Stimulated activated naive CD8-positive, alpha-beta T cell treated with anti-CD3 and anti-CD28 coated beads, Interleukin-15, amount 100 ng/mL, for 72 hours (primary cell): Measurements from ENCODE around the gene LINC00237.

Experiments
- ATAC-seq: fragments of 150-1000 bp; cut with Tn5 transposase; 2 replicates; pipeline ENCODE4 v1.10.0; 2021; ENCODE audit warnings: mild to moderate bottlenecking, moderate library complexity
- DNase-seq, 2 donors: peaks; one replicate each; pipeline ENCODE4 v3.0.0; 2021 to 2022
- H3K27ac Mint-ChIP-seq, 2 donors: one replicate each; pipeline ENCODE4 v1.8.0; 2022; ENCODE audit warnings: mild to moderate bottlenecking in 2 of 2, mixed read lengths in 2 of 2, moderate library complexity in 2 of 2
- H3K27me3 Mint-ChIP-seq: one replicate; pipeline ENCODE4 v1.8.0; 2022; ENCODE audit warnings: mixed read lengths
- H3K4me1 Mint-ChIP-seq: one replicate; pipeline ENCODE4 v1.8.0; 2022; ENCODE audit warnings: mild to moderate bottlenecking, mixed read lengths
- H3K4me3 Mint-ChIP-seq, 2 donors: one replicate each; pipeline ENCODE4 v1.8.0; 2022; ENCODE audit warnings: mild to moderate bottlenecking in 2 of 2, mixed read lengths in 2 of 2, moderate library complexity in 1 of 2
- H3K9me3 Mint-ChIP-seq, 2 donors: one replicate each; pipeline ENCODE4 v1.8.0; 2022; ENCODE audit warnings: mixed read lengths in 2 of 2

Gene LINC00237

GRCh38 chr20:21050710-21051109, 55.4 kb downstream of the LINC00237 start:
- DNase-seq (no peak), ATAC-seq (no peak)
- Mint-ChIP-seq H3K9me3 (no peaks in the 10 kb centered on the region), H3K4me3 (no peak overlapping the region), H3K27ac (no peak overlapping the region), H3K27me3 (peaks cover 30% of the 10 kb centered on the region), H3K4me1 (no peaks in the 10 kb centered on the region)

- DNase-seq (no peak), ATAC-seq (no peak)
- peaks cover 40% of the 10 kb centered on the region for H3K27me3 Mint-ChIP-seq
- no peak overlapping the region for H3K4me3 Mint-ChIP-seq
- H3K27ac Mint-ChIP-seq, result no peak overlapping the region
- H3K9me3 Mint-ChIP-seq, result no peaks in the 10 kb centered on the region
- no peaks in the 10 kb centered on the region for H3K4me1 Mint-ChIP-seq
These were observed 56.8 kb downstream of the LINC00237 start for GRCh38 chr20:21049305-21049828.

GRCh38 chr20:21048841-21049273, 57.3 kb downstream of the LINC00237 start:
- H3K4me3 Mint-ChIP-seq, result no peak overlapping the region
- peak; percentile 61 for ATAC-seq
- no peaks in the 10 kb centered on the region for H3K4me1 Mint-ChIP-seq
- H3K27me3 Mint-ChIP-seq, result peaks cover 42% of the 10 kb centered on the region
- H3K27ac Mint-ChIP-seq, result no peak overlapping the region
- no peaks in the 10 kb centered on the region for H3K9me3 Mint-ChIP-seq
- peak; percentile 44 to 54 for DNase-seq

GRCh38 chr20:21047981-21048380, 58.2 kb downstream of the LINC00237 start:
- Mint-ChIP-seq H3K9me3 (no peaks in the 10 kb centered on the region), H3K27me3 (peaks cover 37% of the 10 kb centered on the region), H3K4me3 (no peak overlapping the region), H3K4me1 (no peaks in the 10 kb centered on the region), H3K27ac (no peak overlapping the region)
- ATAC-seq (no peak), DNase-seq (no peak)

GRCh38 chr20:21046413-21047070, 59.6 kb downstream of the LINC00237 start:
- no peak for ATAC-seq

More at GRCh38 chr20:21046413-21047070, 59.6 kb downstream of the LINC00237 start:
- no peak for DNase-seq
- Mint-ChIP-seq H3K4me1 (no peaks in the 10 kb centered on the region), H3K4me3 (no peak overlapping the region), H3K27me3 (peaks cover 26% of the 10 kb centered on the region), H3K27ac (no peak overlapping the region), H3K9me3 (no peaks in the 10 kb centered on the region)
